PC-3 (cell line): ENCODE data around the gene CYTH4. TPM values are rescaled to one million over a fixed set of nuclear protein-coding genes. Genes with fewer than 3 reads are reported as not detected.

Experiments
- ATAC-seq: fragments of 200-7000 bp; cut with Tn5 transposase; 2 replicates; pipeline ENCODE4 v1.9.1; 2020; ENCODE audit warnings: mild to moderate bottlenecking, moderate library complexity
- BruUV-seq: library from RNA; stranded (reverse); fragments of 400-500 nt; replicated peaks from 2 replicates; lab custom pipeline; 2021; lab: Mats Ljungman, UMichigan
- CTCF ChIA-PET: fragments of 300-600 bp; sonication (Branson Sonifier 250); formaldehyde crosslinking; loops from one replicate; lab custom pipeline; 2022; ENCODE audit warnings: antibody characterized with exemption; lab: Charles Lee
- POLR2A ChIA-PET: fragments of 300-600 bp; sonication (Branson Sonifier 250); formaldehyde crosslinking; loops from one replicate; lab custom pipeline; 2022; ENCODE audit warnings: antibody characterized with exemption; ENCODE audit not compliant: unreplicated experiment; lab: Charles Lee
- DNase-seq: peaks from one replicate; pipeline ENCODE4 v3.0.0-alpha.2; 2015
- H2AFZ ChIP-seq: fragments of 300-600 bp; sonication (generic); 2 replicates; pipeline ENCODE4 v1.6.0; 2016; ENCODE audit warnings: antibody characterized with exemption, low read length
- H3F3A ChIP-seq: fragments of 300-600 bp; sonication (generic); one replicate; pipeline ENCODE4 v1.6.0; 2017; ENCODE audit warnings: antibody characterized with exemption, low read length, control low read depth, mild to moderate bottlenecking; ENCODE audit not compliant: unreplicated experiment
- H3K27ac ChIP-seq: fragments of 300-600 bp; sonication (generic); 2 replicates; pipeline ENCODE4 v1.5.1; 2016; ENCODE audit warnings: mild to moderate bottlenecking, low read length
- H3K27me3 ChIP-seq: fragments of 300-600 bp; sonication (generic); 2 replicates; pipeline ENCODE4 v1.6.1; 2016; ENCODE audit warnings: low read length, mixed read lengths
- H3K36me3 ChIP-seq: fragments of 300-600 bp; sonication (generic); 2 replicates; pipeline ENCODE4 v1.6.1; 2016; ENCODE audit warnings: low read depth, mixed run types, low read length, mixed read lengths
- H3K4me1 ChIP-seq: fragments of 300-600 bp; sonication (generic); 2 replicates; pipeline ENCODE4 v1.5.1; 2016; ENCODE audit warnings: low read length; ENCODE audit not compliant: insufficient read depth
- H3K4me2 ChIP-seq: fragments of 300-600 bp; sonication (generic); 2 replicates; pipeline ENCODE4 v1.6.0; 2016; ENCODE audit warnings: low read length
- H3K4me3 ChIP-seq: fragments of 300-600 bp; sonication (generic); 2 replicates; pipeline ENCODE4 v1.5.1; 2016; ENCODE audit warnings: mild to moderate bottlenecking, low read length, mixed read lengths
- H3K79me2 ChIP-seq: fragments of 300-600 bp; sonication (generic); 2 replicates; pipeline ENCODE4 v1.6.1; 2017; ENCODE audit warnings: low read length, mixed read lengths
- H3K9ac ChIP-seq: fragments of 300-600 bp; sonication (generic); 2 replicates; pipeline ENCODE4 v1.6.0; 2016; ENCODE audit warnings: mild to moderate bottlenecking, low read length
- H3K9me2 ChIP-seq: fragments of 300-600 bp; sonication (generic); replicated peaks from 2 replicates; pipeline ENCODE4 v1.6.1; 2016; ENCODE audit warnings: mixed run types, low read length, mixed read lengths
- H3K9me3 ChIP-seq: fragments of 300-600 bp; sonication (generic); 2 replicates; pipeline ENCODE4 v1.6.1; 2016; ENCODE audit warnings: low read length, mixed read lengths
- H4K20me1 ChIP-seq: fragments of 300-600 bp; sonication (generic); 2 replicates; pipeline ENCODE4 v1.6.1; 2016; ENCODE audit warnings: low read length, mixed read lengths
- EZH2 ChIP-seq: fragments of 300-600 bp; sonication (generic); IDR thresholded peaks from one replicate; pipeline ENCODE4 v1.6.1; 2017; ENCODE audit warnings: antibody characterized with exemption, mild to moderate bottlenecking, low read length; ENCODE audit not compliant: unreplicated experiment
- EZH2phosphoT487 ChIP-seq: fragments of 300-600 bp; sonication (generic); IDR thresholded peaks from 2 replicates; pipeline ENCODE4 v1.6.1; 2018; ENCODE audit warnings: mild to moderate bottlenecking, antibody characterized with exemption, low read length, borderline replicate concordance
- intact Hi-C: fragments of 100-400 bp; cut with micrococcal nuclease; formaldehyde crosslinking; loops from 2 replicates; pipeline ENCODE4 v1.9.0; 2023
- total RNA-seq: library from RNA; depleted of rRNA; stranded (reverse); fragments of >200 nt; gene quantifications from 2 replicates; pipeline ENCODE4 v1.2.3, GENCODE V29; 2014
- TF ChIP-seq, protein P1 (sequence below): fragments of 300-600 bp; sonication (generic); conservative IDR thresholded peaks from 2 replicates; pipeline ENCODE4 v1.5.1; 2017; ENCODE audit warnings: antibody characterized with exemption, low read depth, mild to moderate bottlenecking, low read length

CYTH4 gene
- total RNA-seq, 1 experiment from 2014 or later, result 1.9 TPM

- Histone ChIP-seq H3K9me3 (no peaks in the 10 kb centered on the region), H3K36me3 (no peaks in the 10 kb centered on the region), H3K9me2 (no peaks in the 10 kb centered on the region), H2AFZ (no peak overlapping the region), H3K27ac (no peak overlapping the region), H4K20me1 (no peaks in the 10 kb centered on the region), H3K4me3 (no peak overlapping the region), H3K27me3 (no peaks in the 10 kb centered on the region), H3F3A (no peaks in the 10 kb centered on the region), H3K79me2 (no peaks in the 10 kb centered on the region), H3K4me2 (no peak overlapping the region), H3K4me1 (no peaks in the 10 kb centered on the region), H3K9ac (no peak overlapping the region)
- DNase-seq (peak; percentile 0), ATAC-seq (no peak; the same call in 1 of the 2 replicates)
- BruUV-seq, result no TSS peak
- intact Hi-C loops, result no loop called here
- CTCF ChIA-PET, result no interaction called here
- TF ChIP-seq, protein P1, sequence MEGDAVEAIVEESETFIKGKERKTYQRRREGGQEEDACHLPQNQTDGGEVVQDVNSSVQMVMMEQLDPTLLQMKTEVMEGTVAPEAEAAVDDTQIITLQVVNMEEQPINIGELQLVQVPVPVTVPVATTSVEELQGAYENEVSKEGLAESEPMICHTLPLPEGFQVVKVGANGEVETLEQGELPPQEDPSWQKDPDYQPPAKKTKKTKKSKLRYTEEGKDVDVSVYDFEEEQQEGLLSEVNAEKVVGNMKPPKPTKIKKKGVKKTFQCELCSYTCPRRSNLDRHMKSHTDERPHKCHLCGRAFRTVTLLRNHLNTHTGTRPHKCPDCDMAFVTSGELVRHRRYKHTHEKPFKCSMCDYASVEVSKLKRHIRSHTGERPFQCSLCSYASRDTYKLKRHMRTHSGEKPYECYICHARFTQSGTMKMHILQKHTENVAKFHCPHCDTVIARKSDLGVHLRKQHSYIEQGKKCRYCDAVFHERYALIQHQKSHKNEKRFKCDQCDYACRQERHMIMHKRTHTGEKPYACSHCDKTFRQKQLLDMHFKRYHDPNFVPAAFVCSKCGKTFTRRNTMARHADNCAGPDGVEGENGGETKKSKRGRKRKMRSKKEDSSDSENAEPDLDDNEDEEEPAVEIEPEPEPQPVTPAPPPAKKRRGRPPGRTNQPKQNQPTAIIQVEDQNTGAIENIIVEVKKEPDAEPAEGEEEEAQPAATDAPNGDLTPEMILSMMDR, result no peak
- POLR2A ChIA-PET, result no interaction called here
Observed at GRCh38 chr22:37345863-37346504, 63.7 kb downstream of the CYTH4 start.

- CTCF ChIA-PET, result no interaction called here
- intact Hi-C loops, result no loop called here
- H3K4me3 ChIP-seq, result no peak overlapping the region
- no peaks in the 10 kb centered on the region for H3K36me3 ChIP-seq
- H3K27ac ChIP-seq, result no peak overlapping the region
- H3K4me1 ChIP-seq, result no peaks in the 10 kb centered on the region
- no peak for DNase-seq
- no peaks in the 10 kb centered on the region for H3K27me3 ChIP-seq
- no peaks in the 10 kb centered on the region for H3K9me3 ChIP-seq
- POLR2A ChIA-PET, result no interaction called here
- BruUV-seq, result no TSS peak
- ATAC-seq, result no peak
- no peaks in the 10 kb centered on the region for H3F3A ChIP-seq
- no peaks in the 10 kb centered on the region for H3K79me2 ChIP-seq
- no peaks in the 10 kb centered on the region for H3K9me2 ChIP-seq
- H3K9ac ChIP-seq, result no peak overlapping the region
- H3K4me2 ChIP-seq, result no peak overlapping the region
- TF ChIP-seq EZH2phosphoT487 (no peak), EZH2 (no peak)
- TF ChIP-seq, protein P1, result no peak
- H2AFZ ChIP-seq, result no peak overlapping the region
- H4K20me1 ChIP-seq, result no peaks in the 10 kb centered on the region
Observed at GRCh38 chr22:37346505-37346895, 64.2 kb downstream of the CYTH4 start.

GRCh38 chr22:37349043-37349814 is 66.9 kb downstream of the CYTH4 start:
- H3K27me3 ChIP-seq, result no peaks in the 10 kb centered on the region
- H3K4me2 ChIP-seq, result no peak overlapping the region
- ChIA-PET CTCF (no interaction called here), POLR2A (no interaction called here)
- H3K36me3 ChIP-seq, result no peaks in the 10 kb centered on the region
- H3K4me3 ChIP-seq, result no peak overlapping the region
- intact Hi-C loops, result no loop called here
- no peaks in the 10 kb centered on the region for H3K4me1 ChIP-seq
- H4K20me1 ChIP-seq, result no peaks in the 10 kb centered on the region
- H3K79me2 ChIP-seq, result no peaks in the 10 kb centered on the region
- no peaks in the 10 kb centered on the region for H3F3A ChIP-seq
- ATAC-seq, result no peak
- H3K9ac ChIP-seq, result no peak overlapping the region
- H2AFZ ChIP-seq, result no peak overlapping the region
- no TSS peak for BruUV-seq
- no peaks in the 10 kb centered on the region for H3K9me2 ChIP-seq
- no peak for TF ChIP-seq EZH2
- TF ChIP-seq, protein P1, result no peak
- TF ChIP-seq EZH2phosphoT487, result no peak
- H3K27ac ChIP-seq, result no peak overlapping the region
- no peaks in the 10 kb centered on the region for H3K9me3 ChIP-seq
- no peak for DNase-seq
